DMS53 treated with DMSO at 0.1 percent for 48 hours (cell line): ENCODE results near the gene RPS25.
A peak's percentile ranks its signal among the peaks of the same experiment; 100 is the strongest.
"Not testable (repeated sequence)": the region's sequence is repeated elsewhere in the genome, so short reads cannot be mapped to it uniquely, and the experiment has no call there.

Experiments used
- DNase-seq: peaks from one replicate; lab custom pipeline; 2025; ENCODE audit not compliant: unreplicated experiment; lab: John Stamatoyannopoulos, UW

Gene RPS25

DNA sequence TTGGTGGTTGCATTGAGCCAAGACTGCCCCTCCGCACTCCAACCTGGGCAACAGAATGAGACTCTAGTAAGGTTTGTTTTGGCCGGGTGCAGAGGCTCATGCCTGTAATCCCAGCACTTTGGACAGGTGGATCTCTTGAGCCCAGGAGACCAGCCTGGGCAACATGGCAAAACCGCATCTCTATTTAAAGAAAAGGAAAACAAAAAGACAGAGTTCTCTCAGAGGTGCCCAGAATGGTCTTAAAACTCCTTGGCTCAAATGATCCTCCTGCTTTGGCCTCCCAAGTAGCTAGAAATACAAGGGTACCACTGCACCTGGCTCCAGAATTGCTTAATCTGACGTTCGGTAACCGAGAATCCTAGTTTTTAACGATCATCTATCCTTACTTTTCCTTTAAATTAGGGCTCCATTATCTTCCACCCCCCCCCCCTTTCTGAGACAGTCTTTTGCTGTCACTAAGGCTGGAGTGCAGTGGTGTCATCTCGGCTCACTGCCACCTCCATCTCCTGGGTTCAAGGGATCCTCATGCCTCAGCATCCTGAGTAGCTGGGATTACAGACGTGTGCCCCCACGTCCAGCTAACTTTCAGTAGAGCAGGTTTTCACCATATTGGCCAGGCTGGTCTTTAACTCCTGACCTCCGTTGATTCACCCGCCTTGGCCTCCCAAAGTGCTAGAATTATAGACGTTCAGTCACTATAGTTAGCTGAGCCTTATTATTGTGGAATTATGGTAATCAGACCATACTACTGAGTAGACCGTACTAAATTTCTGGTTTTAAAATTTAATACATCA is 1.7 kb downstream of the RPS25 start:
- no peak for DNase-seq

DNA sequence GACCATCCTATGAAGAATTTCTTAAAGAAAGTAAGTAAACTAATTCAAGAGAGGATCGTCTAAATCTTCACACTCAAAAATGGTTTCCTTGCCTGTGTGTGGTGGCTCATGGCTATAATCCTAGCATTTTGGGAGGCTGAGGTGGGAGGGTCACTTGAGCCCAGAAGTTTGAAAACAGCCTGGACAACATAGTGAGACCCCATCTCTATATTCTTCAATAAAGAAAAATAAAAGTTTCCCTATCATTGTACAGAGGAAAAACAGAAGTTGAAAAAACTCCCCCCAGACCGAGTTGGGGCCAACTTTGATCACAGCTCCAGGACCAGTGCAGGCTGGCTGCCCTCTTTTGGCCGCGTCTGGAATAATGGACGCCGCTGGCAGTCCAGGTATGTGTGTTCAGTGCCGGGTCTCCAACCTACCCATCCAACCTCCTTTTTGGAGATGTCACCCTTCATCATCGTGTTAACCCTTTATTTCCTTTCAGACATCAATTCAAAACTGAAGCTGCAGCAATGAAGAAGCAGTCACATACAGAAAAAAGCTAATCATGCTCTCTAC is 3.0 kb downstream of the RPS25 start:
- DNase-seq, result no peak

DNA sequence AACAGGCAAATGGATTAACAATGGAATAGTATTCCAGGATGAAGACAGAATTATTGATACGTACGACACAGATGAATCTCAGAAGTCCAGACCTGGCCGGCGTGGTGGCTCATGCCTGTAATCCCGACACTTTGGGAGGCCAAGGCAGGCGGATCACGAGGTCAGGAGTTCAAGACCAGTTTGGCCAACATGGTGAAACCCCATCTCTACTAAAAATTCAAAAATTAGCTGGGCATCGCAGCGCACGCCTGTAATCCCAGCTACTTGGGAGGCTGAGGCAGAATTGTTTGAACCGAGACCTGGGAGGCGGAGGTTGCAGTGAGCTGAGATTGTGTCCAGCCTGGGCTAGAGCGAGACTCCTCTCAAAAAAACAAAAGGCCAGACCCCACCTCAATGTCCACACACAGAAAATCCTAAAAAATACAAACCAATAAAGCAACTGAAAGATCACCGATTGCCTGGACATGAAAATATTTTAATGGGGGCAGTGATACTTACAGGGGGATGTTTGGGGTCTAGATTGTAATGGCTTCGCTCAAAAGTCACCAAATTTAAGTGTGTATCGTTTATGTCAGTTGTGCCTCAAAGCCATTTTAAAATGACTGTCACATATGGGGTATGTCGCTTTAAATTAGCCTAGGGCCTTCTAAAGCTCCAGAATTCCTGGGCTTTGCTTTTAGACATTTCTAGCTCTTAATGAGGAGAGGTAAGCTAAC is 3.8 kb downstream of the RPS25 start:
- no peak for DNase-seq

DNA sequence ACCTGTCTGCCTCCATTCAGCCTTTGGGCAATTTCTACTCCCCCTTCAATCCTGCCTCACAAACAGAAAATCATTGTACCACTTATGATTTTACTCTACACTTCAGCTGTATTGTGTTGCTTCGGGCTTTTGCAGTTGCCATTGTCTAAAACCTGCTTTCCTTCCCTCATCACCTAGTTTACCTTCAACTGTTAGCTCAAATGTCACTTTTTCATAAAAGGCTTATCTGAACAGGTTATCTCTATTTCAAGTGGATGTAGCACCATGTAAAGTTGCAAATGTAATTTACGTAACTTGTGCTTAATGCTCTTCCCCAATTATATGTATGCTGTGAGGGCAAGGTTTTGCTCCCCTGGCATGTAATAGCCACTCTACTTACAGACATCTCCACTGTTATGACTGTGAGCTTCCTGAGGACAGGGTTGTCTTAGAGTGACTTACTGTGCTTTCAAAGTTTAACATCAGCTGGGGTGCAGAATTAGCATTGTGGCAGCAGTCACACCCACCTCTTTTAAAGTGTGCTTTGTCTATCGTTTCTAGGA is 5.4 kb downstream of the RPS25 start:
- DNase-seq, result no peak

DNA sequence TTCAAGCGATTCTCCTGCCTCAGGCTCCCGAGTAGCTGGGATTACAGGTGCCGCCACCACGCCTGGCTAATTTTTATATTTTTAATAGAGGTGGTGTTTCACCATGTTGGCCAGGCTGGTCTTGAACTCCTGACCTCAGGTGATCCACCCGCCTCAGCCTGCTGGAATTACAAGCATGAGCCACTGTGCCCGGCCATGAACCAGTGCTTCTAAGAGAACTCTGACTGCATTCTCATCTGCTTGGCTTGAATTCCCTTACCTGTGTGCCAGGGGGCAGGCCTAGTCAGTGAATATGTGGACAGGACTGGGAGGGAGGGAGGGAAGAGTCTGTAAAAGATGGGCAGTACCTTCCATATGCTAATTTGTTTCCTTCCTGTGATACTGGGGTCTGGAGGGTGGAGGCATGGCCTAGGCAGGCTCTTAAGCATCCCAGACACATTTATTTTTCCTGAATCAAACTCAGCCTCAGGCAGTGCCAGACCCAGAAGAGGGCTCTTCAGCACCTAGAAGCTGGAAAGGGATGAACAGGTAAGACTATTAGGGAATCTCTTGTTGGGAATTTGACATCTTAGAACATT is 6.6 kb downstream of the RPS25 start:
- DNase-seq, result no peak

DNA sequence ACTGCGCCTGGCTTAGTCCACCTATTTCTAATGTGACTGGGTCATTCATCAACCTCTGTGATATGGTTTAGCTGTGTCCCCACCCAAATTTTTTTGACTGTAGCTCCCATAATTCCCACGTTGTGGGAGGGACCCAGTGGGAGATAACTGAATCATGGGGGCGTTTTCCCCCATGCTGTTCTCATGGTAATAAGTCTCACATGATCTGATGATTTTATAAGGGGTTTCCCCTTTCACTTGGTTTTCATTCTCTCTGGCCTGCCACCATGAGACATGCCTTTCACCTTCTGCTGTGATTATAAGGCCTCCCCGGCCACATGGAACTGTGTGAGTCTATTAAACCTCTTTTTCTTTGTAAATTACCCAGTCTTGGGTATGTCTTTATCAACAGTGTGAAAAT is 11.5 kb downstream of the RPS25 start:
- DNase-seq, result no peak

DNA sequence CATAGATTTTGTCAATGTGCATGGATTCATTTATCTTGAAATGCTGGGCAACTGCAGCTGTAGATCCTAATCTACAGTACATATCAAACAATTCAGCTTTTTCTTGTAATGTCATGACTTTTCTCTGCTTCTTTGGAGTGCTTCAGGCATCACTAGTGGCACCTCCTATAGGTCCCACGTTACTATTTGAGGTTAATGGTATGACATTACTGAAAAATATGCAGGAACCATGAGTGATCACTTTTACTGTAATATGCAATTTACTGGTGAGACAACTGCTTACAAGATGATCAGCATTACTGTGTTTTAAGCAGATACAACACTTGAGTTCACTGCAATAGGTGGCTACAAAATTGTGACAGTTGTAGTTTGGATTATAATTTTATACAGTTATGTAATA is 17.2 kb downstream of the RPS25 start:
- DNase-seq, result no peak

DNA sequence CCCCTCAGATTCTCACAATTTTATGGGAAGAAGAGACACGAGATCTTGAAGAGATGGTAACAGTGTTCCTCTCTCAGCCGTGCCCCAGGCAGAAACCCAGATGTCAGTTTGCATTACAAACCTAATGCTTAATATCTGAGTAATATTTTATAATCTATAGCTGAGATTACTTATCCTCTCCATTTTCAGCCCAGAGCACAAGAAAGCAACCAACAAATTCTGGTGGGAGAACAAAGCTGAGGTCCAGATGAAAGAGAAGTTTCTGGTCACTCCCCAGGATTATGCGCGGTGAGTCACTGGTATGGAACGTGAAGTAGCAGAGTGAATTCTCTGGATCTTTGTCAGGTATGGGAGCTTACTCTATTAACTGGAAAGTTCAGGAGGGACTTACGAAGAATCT is 19.3 kb downstream of the RPS25 start:
- DNase-seq, result peak; percentile 32

DNA sequence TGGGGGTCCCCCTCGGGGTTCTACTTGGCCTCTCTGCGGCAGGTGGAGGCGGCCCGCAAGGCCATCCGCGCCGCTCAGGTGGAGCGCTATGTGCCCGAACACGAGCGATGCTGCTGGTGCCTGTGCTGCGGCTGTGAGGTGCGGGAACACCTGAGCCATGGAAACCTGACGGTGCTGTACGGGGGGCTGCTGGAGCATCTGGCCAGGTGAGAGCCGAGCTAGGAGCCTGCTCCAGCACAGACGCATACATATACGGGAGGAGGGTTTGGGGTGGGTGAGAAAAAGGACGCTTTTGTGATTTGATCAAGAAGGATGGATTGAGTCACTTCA is 19.8 kb downstream of the RPS25 start:
- DNase-seq, result no peak

DNA sequence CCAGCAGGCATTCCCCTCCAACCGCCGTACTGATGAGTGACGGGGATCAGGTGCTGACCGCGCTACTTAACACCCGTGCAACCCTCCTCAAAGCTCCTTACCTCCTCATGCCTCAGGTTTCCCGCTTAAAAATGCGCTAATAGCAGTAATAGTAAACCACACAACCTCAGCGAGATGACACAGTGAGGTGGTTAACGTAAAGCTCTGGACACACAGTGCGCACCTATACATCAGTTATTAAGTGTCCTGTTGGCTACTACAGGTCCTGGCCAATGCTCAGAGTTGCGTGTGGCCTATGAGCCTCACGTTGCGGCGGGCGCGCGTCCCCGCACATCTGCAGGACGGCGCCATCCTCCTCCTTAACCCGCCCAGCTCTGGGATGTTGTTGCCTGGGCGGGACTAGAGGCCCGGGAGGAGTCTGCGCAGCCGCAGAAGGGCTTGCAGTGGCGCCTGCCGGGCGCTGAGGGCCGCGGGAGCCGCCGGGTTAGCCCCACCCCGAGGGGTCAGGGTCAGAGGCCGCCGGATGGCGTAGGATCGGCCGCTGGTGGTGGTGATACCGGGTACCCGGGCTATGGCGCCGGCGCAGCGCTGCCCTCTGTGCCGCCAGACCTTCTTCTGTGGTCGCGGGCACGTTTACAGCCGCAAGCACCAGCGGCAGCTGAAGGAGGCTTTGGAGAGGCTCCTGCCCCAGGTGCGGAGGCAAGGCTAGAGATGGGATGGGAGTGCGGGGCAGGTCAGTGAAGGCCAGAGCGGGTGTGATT is 20.3 kb downstream of the RPS25 start, which contains the start of gene CENATAC:
Gene CENATAC, plus strand, starts transcription at position 512 of the 761 bp plus-strand sequence. Its CDS starts 60 bp downstream, at position 572.
- peak; percentile 91 for DNase-seq

DNA sequence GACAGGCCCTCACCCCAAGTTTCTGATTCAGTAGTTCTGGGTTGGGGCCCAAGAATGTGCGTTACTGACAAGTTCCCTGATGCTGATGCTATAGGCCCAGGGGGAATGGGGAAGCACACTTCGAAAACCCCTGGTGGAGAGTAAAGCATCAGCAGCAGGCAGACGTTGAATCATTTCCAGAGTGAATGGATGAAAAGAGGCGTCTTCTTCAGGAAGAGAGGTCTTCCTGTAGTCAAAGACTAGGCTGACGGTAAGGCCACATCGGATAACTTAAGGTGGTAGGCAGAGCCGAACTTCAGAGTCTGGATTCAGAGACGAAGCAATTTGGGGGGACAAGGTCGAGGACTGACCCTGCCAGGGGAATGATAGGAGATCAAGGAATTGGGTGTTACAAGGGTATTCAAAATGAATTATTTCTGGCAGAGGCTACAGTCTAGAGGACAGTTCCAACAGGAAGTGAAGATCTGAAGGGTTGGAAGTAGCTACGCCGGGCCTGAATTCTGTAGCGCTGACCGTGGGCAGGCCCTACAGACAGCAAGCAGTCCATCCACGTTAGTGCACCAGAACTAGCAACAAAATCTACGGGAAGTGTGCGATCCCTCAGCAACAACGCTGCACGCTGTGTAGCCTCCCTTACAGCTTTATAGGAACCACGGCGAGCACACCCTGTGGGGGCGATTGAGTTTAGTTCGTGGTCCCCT is 21.1 kb downstream of the RPS25 start:
- no peak for DNase-seq

DNA sequence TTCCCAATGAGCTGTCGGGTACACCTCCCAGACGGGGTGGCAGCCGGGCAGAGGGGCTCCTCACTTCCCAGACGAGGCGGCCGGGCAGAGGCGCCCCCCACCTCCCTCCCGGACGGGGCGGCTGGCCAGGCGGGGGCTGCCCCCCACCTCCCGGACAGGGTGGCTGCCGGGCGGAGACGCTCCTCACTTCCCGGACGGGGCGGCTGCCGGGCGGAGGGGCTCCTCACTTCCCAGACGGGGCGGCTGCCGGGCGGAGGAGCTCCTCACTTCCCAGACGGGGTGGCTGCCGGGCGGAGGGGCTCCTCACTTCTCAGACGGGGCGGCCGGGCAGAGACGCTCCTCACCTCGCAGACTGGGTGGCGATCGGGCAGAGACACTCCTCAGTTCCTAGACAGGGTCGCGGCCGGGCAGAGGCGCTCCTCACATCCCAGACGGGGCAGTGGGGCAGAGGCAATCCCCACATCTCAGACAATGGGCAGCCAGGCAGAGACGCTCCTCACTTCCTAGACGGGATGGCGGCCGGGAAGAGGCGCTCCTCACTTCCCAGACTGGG is 26.6 kb downstream of the RPS25 start:
- not testable (repeated sequence) for DNase-seq

DNA sequence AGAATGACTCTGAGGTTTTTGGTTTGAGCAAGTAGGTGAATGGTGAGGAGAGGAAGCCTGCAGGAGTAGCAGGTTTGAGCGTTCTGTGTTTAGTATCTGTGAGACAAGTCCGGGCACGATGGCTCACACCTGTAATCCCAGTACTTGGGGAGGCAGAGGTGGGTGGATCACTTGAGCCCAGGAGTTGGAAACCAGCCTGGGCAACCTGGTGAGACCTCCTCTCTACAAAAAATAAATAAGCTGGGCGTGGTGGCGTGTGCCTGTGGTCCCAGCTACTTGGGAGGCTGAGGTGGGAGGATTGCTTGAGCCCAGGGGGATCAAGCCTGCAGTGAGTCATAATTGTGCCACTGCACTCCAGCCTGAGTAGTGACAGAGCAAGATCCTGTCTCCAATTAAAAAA is 29.9 kb downstream of the RPS25 start:
- DNase-seq, result no peak

DNA sequence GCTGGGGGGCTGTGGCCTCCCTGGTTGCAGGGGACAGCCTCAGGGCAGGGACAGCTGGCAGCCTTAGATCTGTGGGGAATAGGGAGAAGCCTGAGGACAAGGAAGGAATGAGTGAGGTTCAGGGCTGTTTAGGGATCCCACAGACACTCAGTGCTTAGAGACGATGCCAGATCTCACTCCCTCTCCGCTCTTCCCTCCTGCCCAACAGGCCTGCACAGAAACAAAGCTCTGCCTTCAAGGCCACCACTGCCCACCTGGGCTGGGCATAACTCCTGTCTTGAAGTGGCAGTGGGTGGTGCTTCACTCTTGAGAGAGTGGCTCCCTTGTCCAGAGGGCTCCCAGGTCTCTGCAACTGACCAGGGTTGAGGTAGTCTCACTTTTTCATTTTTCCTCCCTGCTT is 33.3 kb downstream of the RPS25 start:
- no peak for DNase-seq

DNA sequence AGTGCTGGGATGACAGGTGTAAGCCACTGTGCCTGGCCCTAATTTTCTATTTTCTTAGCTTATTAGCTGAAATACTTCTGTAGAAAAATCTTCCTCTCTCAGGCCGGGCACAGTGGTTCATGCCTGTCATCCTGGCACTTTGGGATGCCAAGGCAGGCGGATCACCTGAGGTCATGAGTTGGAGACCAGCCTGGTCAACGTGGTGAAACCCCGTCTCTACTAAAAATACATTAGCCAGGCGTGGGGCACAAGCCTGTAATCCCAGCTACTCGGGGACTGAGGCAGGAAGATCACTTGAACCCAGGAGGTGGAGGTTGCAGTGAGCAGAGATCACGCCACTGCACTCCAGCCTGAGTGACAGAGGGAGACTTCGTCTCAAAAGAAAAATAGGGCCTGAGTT is 33.8 kb downstream of the RPS25 start:
- not testable (repeated sequence) for DNase-seq

DNA sequence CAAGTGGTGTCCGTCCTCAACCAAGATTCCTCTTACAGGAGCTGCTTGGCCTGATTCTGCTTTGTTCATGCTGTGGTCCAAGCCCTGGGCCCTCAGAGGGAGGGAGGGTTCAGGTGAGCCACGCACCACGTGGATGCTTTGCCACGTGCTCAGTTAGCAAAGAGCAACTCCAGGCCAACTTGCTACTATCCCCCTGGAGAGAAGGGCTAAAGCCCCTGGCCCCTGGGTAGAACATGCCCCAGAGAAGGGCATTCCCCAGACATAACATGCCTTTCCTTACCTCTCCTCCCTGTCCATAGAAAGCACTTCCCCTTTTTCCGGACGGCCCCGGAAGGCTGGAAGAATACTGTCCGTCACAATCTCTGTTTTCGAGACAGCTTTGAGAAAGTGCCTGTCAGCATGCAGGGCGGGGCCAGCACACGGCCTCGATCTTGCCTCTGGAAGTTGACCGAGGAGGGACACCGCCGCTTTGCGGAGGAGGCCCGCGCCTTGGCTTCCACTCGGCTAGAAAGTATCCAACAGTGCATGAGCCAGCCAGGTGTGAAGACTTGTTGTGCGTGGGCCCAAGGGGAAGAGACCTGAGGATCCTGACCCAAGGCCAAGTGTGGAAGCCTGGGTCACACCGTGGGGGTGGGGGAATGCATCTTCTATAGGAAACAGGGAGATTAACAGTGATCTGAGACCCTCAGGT is 37.8 kb downstream of the RPS25 start:
- no peak for DNase-seq

DNA sequence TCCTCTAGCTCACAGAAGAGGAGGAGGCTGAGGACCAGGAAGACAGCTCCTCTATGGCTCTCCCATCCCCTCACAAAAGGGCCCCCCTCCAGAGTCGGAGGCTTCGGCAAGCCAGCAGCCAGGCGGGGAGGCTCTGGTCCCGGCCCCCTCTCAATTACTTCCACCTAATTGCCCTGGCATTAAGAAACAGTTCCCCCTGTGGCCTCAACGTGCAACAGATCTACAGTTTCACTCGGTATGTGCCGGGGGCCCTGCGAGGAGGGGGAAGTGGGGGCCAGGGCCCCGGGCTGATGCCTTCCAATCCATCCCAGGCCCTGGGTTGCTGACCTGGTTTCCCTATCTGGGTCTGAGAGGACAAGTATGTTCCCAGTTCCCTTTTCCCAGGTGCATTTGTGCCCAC is 38.7 kb downstream of the RPS25 start:
- DNase-seq, result no peak

DNA sequence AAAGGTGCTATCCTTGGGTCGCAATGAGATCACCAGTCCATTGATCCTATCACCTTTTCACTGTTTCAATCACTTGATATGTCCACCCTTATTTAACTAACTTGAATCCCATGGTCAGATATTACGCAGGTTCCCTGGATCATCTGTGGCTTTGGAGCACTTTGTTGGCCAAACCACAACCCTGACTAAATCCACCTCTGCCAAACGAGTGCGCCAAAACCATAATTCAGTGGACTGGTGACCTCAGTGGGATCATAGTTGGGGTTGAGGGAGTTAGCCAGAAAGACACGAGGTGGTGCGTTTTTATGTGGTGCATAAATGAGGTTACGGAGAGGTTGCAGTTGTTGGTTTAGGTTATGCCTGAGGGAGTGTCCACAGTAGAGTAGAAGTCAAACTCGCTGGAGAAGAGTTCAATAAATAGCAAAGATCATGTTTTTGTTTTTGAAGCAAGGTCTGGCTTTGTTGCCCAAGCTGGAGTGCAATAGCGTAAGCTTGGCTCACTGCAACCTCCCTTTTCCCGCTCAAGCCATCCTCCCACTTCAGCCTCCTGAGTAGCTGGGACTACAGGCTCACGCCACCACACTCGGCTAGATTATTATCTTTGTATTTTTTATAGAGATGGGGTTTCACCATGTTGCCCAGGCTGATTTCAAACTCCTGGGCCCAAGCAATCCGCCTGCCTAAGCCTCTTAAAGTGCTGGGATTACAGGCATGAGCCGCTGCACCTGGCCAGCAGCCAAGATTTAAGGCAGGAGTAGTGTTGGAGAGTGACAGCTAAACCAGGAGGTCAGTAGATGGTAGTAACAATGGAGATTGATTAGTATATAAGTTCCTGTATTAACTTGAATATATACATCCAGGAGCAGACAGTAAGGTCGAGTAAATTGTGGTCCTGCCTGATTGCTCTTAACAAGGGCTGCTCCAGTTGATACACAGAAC is 42.1 kb downstream of the RPS25 start:
- DNase-seq, result peak; percentile 25
